CD14-positive monocyte (primary cell): ENCODE data around the gene PIK3R2. TPM values are rescaled to one million over a fixed set of nuclear protein-coding genes. Genes with fewer than 3 reads are reported as not detected.
"Not testable (repeated sequence)": the region's sequence is repeated elsewhere in the genome, so short reads cannot be mapped to it uniquely, and the experiment has no call there.

Experiments
- DNase-seq, 3 donors: peaks; one replicate each; pipeline ENCODE4 v3.0.0-alpha.2; 2011 to 2022
- H2AFZ ChIP-seq: 2 replicates; pipeline ENCODE4 v1.6.0; 2012; ENCODE audit warnings: mild to moderate bottlenecking, low read depth, low read length, inconsistent platforms; ENCODE audit not compliant: insufficient read depth, poor library complexity, severe bottlenecking
- H3K27ac ChIP-seq, 2 donors: 1 replicate in 1 of 2; 2 replicates in 1 of 2; pipeline ENCODE4 v1.5.1; 2012 to 2013; ENCODE audit warnings: low read length in 2 of 2, control low read depth in 1 of 2, inconsistent platforms in 1 of 2, low read depth in 1 of 2, mild to moderate bottlenecking in 1 of 2
- H3K27me3 ChIP-seq, 2 donors: one replicate each; pipeline versions ENCODE4 v1.6.0 to v1.6.1; 2011 to 2013; ENCODE audit warnings: low read length in 2 of 2; ENCODE audit not compliant: control insufficient read depth in 2 of 2, insufficient read depth in 2 of 2
- H3K36me3 ChIP-seq, 2 donors: replicated peaks in 1 of 2; 1 replicate in 1 of 2; 2 replicates in 1 of 2; pipeline versions ENCODE4 v1.5.1 to v1.6.1; 2012 to 2013; ENCODE audit warnings: low read length in 2 of 2, control low read depth in 1 of 2, inconsistent platforms in 1 of 2, mild to moderate bottlenecking in 1 of 2; ENCODE audit not compliant: insufficient read depth in 2 of 2, control insufficient read depth in 1 of 2
- H3K4me1 ChIP-seq, 2 donors: 1 replicate in 1 of 2; 2 replicates in 1 of 2; pipeline versions ENCODE4 v1.5.1 to v1.6.1; 2012 to 2013; ENCODE audit warnings: low read length in 2 of 2, control low read depth in 1 of 2, inconsistent platforms in 1 of 2, mild to moderate bottlenecking in 1 of 2, moderate library complexity in 1 of 2; ENCODE audit not compliant: insufficient read depth in 2 of 2, control insufficient read depth in 1 of 2
- H3K4me2 ChIP-seq: replicated peaks from 2 replicates; pipeline ENCODE3; 2012; ENCODE audit warnings: low read length, moderate library complexity, mild to moderate bottlenecking; ENCODE audit not compliant: poor library complexity, severe bottlenecking; ENCODE audit errors: extremely low read depth
- H3K4me3 ChIP-seq, 3 experiments: fragments of 200-600 bp in 1 of 3; sonication (generic) in 1 of 3; replicated peaks in 1 of 3; 1 replicate in 2 of 3; 2 replicates in 1 of 3; pipeline ENCODE4 v1.5.1; 2011 to 2013; ENCODE audit warnings: low read length in 3 of 3, mild to moderate bottlenecking in 3 of 3, control low read depth in 2 of 3, low read depth in 2 of 3, inconsistent platforms in 1 of 3, moderate library complexity in 1 of 3
- H3K79me2 ChIP-seq: 2 replicates; pipeline ENCODE4 v1.6.0; 2012; ENCODE audit warnings: mild to moderate bottlenecking, control low read depth, inconsistent platforms, low read length, moderate library complexity; ENCODE audit not compliant: insufficient read depth
- H3K9ac ChIP-seq: 2 replicates; pipeline ENCODE4 v1.6.0; 2017; ENCODE audit warnings: low read length, mild to moderate bottlenecking; ENCODE audit not compliant: insufficient read depth, poor library complexity, severe bottlenecking
- H3K9me3 ChIP-seq, 2 donors: replicated peaks in 1 of 2; 1 replicate in 1 of 2; 2 replicates in 1 of 2; pipeline versions ENCODE4 v1.5.1 to v1.6.1; 2012 to 2013; ENCODE audit warnings: low read length in 2 of 2, control low read depth in 1 of 2; ENCODE audit not compliant: control insufficient read depth in 1 of 2, insufficient read depth in 1 of 2
- H4K20me1 ChIP-seq: 2 replicates; pipeline ENCODE4 v1.6.0; 2012; ENCODE audit warnings: mild to moderate bottlenecking, low read length, control low read depth, moderate library complexity; ENCODE audit not compliant: insufficient read depth
- H3K27ac Mint-ChIP-seq, 7 donors: one replicate each; pipeline ENCODE4 v1.8.0; 2020; ENCODE audit warnings: mild to moderate bottlenecking in 7 of 7, mixed read lengths in 7 of 7, moderate library complexity in 6 of 7, inconsistent platforms in 2 of 7
- H3K27me3 Mint-ChIP-seq, 3 donors: one replicate each; pipeline ENCODE4 v1.8.0; 2021 to 2022; ENCODE audit warnings: low read depth in 3 of 3, mild to moderate bottlenecking in 3 of 3, mixed read lengths in 3 of 3, moderate library complexity in 3 of 3, inconsistent platforms in 1 of 3
- H3K36me3 Mint-ChIP-seq, 2 donors: one replicate each; pipeline ENCODE4 v1.8.0; 2020; ENCODE audit warnings: mixed read lengths in 2 of 2, inconsistent platforms in 1 of 2, mild to moderate bottlenecking in 1 of 2
- H3K4me1 Mint-ChIP-seq: one replicate; pipeline ENCODE4 v1.8.0; 2020; ENCODE audit warnings: mild to moderate bottlenecking, mixed read lengths
- H3K4me3 Mint-ChIP-seq, 2 donors: one replicate each; pipeline ENCODE4 v1.8.0; 2020; ENCODE audit warnings: mild to moderate bottlenecking in 2 of 2, mixed read lengths in 2 of 2, moderate library complexity in 1 of 2
- H3K9me3 Mint-ChIP-seq, 7 donors: one replicate each; pipeline ENCODE4 v1.8.0; 2020 to 2022; ENCODE audit warnings: mixed read lengths in 7 of 7, mild to moderate bottlenecking in 6 of 7, moderate library complexity in 6 of 7, inconsistent platforms in 2 of 7
- WGBS: methylation state at CpG from one replicate; pipeline ENCODE4 v1.1.5; 2013; ENCODE audit warnings: missing lambda C conversion rate; ENCODE audit not compliant: insufficient coverage; 5-methylcytosine and 5-hydroxymethylcytosine counted together
- intact Hi-C, 2 donors: fragments of 100-400 bp; cut with micrococcal nuclease; formaldehyde crosslinking; loops; one replicate each; pipeline versions ENCODE4 v1.15.0 to v1.15.1; 2023
- polyA plus RNA-seq, 3 donors: library from polyadenylated mRNA; depleted of rRNA in 1 of 3; unstranded in 2 of 3; stranded (reverse) in 1 of 3; fragments of 300-500 nt in 2 of 3; fragments of >200 nt in 1 of 3; fragmentation: Illumina TruSeq in 2 of 3; gene quantifications; 1 replicate in 2 of 3; 2 replicates in 1 of 3; pipeline ENCODE4 v1.2.3, GENCODE V29; 2012 to 2021
- TF ChIP-seq, protein P1 (sequence below): fragments of 200-600 bp; IDR thresholded peaks from one replicate; pipeline ENCODE4 v1.8.0; 2022; ENCODE audit warnings: antibody characterized with exemption, mild to moderate bottlenecking

Gene PIK3R2
- polyA plus RNA-seq, 3 donors, result 0.99 to 7.7 (median 2.0) TPM

DNA sequence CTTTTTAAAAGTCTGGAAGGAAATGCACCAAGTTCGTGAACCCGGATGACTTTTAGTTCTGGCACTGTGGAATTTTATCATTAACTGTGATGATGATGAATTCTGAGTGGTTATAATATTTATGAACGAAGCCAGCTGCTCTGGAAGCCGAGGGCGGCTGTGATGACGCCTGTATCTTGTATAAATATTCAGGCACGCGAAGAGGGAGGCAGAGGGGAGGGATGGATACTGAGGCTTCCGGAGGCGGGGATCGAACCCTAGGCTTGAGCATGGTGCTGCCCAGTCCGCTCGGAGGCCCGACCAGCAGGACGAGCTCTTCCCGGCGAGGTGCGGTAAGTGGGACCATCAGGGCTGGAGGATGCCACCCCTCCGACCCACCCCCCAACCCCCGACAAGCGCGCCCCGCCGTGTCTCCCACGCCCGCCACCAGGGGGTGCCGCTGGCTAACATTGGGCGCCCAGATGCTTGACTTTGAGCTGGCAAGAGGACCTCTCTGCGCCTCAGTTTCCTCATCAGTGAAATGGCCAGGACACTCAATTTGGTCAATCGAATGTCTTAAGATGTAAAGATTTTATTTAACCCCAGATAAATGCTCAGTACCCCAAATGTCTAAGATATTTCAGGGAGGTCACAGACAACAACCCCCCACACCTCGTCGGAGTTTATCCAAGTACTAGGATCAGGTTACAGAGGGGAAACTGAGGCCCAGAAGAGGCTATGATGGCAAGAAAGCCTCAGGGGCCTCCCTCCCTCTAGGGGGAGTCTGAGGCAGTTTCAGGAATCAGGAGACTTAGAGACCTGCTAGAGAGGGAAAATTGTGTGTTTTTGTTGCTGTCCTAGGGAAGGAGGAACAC, 55.4 kb downstream of the PIK3R2 start:
- Mint-ChIP-seq H3K27ac (no peak overlapping the region), H3K4me1 (peaks cover 11% of the 10 kb centered on the region)
- H3K36me3 ChIP-seq, result no peaks in the 10 kb centered on the region

DNA sequence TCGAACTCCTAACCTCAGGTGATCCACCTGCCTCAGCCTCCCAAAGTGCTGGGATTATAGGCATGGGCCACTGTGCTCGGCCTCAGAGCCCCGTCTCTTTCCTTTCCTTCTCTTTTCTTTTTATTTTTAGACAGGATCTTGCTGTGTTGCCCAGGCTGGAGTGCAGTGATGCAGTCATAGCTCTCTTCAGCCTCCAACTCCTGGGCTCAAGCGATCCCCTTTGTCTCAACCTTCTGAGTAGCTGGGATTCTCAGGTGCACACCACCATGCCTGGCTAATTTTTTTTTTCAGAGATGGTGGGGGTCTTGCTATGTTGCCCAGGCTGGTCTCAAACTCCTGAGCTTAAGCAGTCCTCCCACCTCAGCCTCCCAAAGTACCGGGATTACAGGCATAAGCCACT, 56.9 kb downstream of the PIK3R2 start:
- not testable (repeated sequence) for H3K27ac Mint-ChIP-seq, H3K9me3 ChIP-seq, H4K20me1 ChIP-seq, H3K4me3 ChIP-seq, H3K79me2 ChIP-seq, H3K9ac ChIP-seq, H2AFZ ChIP-seq, H3K4me2 ChIP-seq, H3K27me3 ChIP-seq, H3K4me1 ChIP-seq, H3K27ac ChIP-seq, H3K9me3 Mint-ChIP-seq, H3K4me1 Mint-ChIP-seq, H3K36me3 Mint-ChIP-seq, DNase-seq, H3K36me3 ChIP-seq
- intact Hi-C loops, result loop anchor here (5.0 to 10.0 kb wide), 3 partner anchors 55 to 205 kb away; partner anchors contain the start of genes PIK3R2 (in 1 of the 2) and SSBP4 (in 1 of the 2)
- Mint-ChIP-seq H3K27me3 (peaks cover 26 to 38% (median 36%) of the 10 kb centered on the region in 3 donors), H3K4me3 (peak overlapping the region in 1 of 2 donors; percentile 46)
- WGBS, result no CpG with 5 or more reads among the region's 5 CpGs

More for the DNA sequence above, 55.4 kb downstream of the PIK3R2 start:
- H3K27ac ChIP-seq, result no peak overlapping the region
- DNase-seq, result peak in 2 of 3 donors; percentile 45 to 53
- peaks cover 15 to 20% of the 10 kb centered on the region in 2 donors for H3K4me1 ChIP-seq
- H3K9me3 ChIP-seq, result no peaks in the 10 kb centered on the region
- no peak overlapping the region for H3K9ac ChIP-seq
- H4K20me1 ChIP-seq, result no peaks in the 10 kb centered on the region
- intact Hi-C loops, result loop anchor here (1.0 to 10.0 kb wide), 4 partner anchors 43 to 206 kb away; partner anchors contain the start of genes PIK3R2 (in 1 of the 2) and SSBP4 (in 1 of the 2)
- no peak overlapping the region for H3K4me2 ChIP-seq
- H3K27me3 ChIP-seq, result peaks cover 0 to 4% of the 10 kb centered on the region in 2 donors
- no peaks in the 10 kb centered on the region for H3K36me3 Mint-ChIP-seq
- no peaks in the 10 kb centered on the region for H3K9me3 Mint-ChIP-seq
- H3K4me3 ChIP-seq, result no peak overlapping the region
- H3K27me3 Mint-ChIP-seq, result peaks cover 25 to 37% (median 31%) of the 10 kb centered on the region in 3 donors
- peaks cover 2% of the 10 kb centered on the region for H3K79me2 ChIP-seq
- no peak overlapping the region for H2AFZ ChIP-seq
- H3K4me3 Mint-ChIP-seq, result no peak overlapping the region
- TF ChIP-seq, protein P1, sequence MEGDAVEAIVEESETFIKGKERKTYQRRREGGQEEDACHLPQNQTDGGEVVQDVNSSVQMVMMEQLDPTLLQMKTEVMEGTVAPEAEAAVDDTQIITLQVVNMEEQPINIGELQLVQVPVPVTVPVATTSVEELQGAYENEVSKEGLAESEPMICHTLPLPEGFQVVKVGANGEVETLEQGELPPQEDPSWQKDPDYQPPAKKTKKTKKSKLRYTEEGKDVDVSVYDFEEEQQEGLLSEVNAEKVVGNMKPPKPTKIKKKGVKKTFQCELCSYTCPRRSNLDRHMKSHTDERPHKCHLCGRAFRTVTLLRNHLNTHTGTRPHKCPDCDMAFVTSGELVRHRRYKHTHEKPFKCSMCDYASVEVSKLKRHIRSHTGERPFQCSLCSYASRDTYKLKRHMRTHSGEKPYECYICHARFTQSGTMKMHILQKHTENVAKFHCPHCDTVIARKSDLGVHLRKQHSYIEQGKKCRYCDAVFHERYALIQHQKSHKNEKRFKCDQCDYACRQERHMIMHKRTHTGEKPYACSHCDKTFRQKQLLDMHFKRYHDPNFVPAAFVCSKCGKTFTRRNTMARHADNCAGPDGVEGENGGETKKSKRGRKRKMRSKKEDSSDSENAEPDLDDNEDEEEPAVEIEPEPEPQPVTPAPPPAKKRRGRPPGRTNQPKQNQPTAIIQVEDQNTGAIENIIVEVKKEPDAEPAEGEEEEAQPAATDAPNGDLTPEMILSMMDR, result peak; percentile 94
- 31% methylated on average over 7 of the region's 32 CpGs for WGBS
